SK-N-SH (cell line): Measurements from ENCODE around the gene FAM124A. TPM values are rescaled to one million over a fixed set of nuclear protein-coding genes. Genes with fewer than 3 reads are reported as not detected.

Experiments used
- CTCF ChIA-PET: fragments of 300-600, 350-600 bp; formaldehyde crosslinking; extraction: SDS; loops from one replicate; lab custom pipeline; 2021; lab: Yijun Ruan, JAX
- POLR2A ChIA-PET: fragments of 350-600 bp; sonication (Branson Sonifier 250); formaldehyde crosslinking; extraction: SDS; loops from one replicate; lab custom pipeline; 2020; ENCODE audit warnings: antibody characterized with exemption, inconsistent platforms; lab: Yijun Ruan, JAX
- DNase-seq: peaks from one replicate; pipeline ENCODE4 v3.0.0; 2012
- H2AFZ ChIP-seq: fragments of 200-600 bp; sonication (generic); 2 replicates; pipeline ENCODE4 v1.8.1; 2016; ENCODE audit warnings: antibody characterized with exemption, mild to moderate bottlenecking, low read depth
- H3F3A ChIP-seq: fragments of 200-600 bp; sonication (generic); replicated peaks from 2 replicates; pipeline ENCODE3; 2016; ENCODE audit warnings: antibody characterized with exemption, mild to moderate bottlenecking; ENCODE audit not compliant: insufficient read depth
- H3K27ac ChIP-seq, 2 experiments: fragments of 200-500 bp in 1 of 2; fragments of 200-600 bp in 1 of 2; sonication (Bioruptor generic) in 1 of 2; sonication (generic), shearing (Covaris generic) in 1 of 2; 2 replicates each; pipeline versions ENCODE4 v1.5.1 to v1.6.1; 2014 to 2016; ENCODE audit warnings: low read depth in 2 of 2, inconsistent platforms in 1 of 2, low read length in 1 of 2, mild to moderate bottlenecking in 1 of 2, mixed read lengths in 1 of 2
- H3K27me3 ChIP-seq: fragments of 200-600 bp; sonication (generic), shearing (Covaris generic); 2 replicates; pipeline ENCODE4 v1.6.1; 2016; ENCODE audit warnings: mixed run types; ENCODE audit not compliant: insufficient read depth
- H3K36me3 ChIP-seq, 2 experiments: fragments of 200-500 bp in 1 of 2; fragments of 200-600 bp in 1 of 2; sonication (Bioruptor generic) in 1 of 2; sonication (generic) in 1 of 2; replicated peaks in 1 of 2; 2 replicates each; pipeline versions ENCODE3 to v1.5.1; 2014 to 2016; ENCODE audit warnings: low read length in 1 of 2, mild to moderate bottlenecking in 1 of 2; ENCODE audit not compliant: insufficient read depth in 2 of 2, control insufficient read depth in 1 of 2
- H3K4me1 ChIP-seq, 2 experiments: fragments of 200-500 bp in 1 of 2; fragments of 200-600 bp in 1 of 2; sonication (Bioruptor generic) in 1 of 2; sonication (generic), shearing (Covaris generic) in 1 of 2; 2 replicates each; pipeline versions ENCODE4 v1.5.1 to v1.6.1; 2014 to 2016; ENCODE audit warnings: low read depth in 1 of 2, low read length in 1 of 2, mixed run types in 1 of 2; ENCODE audit not compliant: insufficient read depth in 2 of 2, control insufficient read depth in 1 of 2
- H3K4me2 ChIP-seq: fragments of 200-600 bp; sonication (generic), shearing (Covaris generic); 2 replicates; pipeline ENCODE4 v1.6.1; 2017; ENCODE audit warnings: mixed run types
- H3K4me3 ChIP-seq, 2 experiments: fragments of 200-500 bp in 1 of 2; fragments of 200-600 bp in 1 of 2; sonication (Bioruptor generic) in 1 of 2; sonication (generic), shearing (Covaris generic) in 1 of 2; 2 replicates each; pipeline versions ENCODE4 v1.5.1 to v1.8.1; 2014 to 2016; ENCODE audit warnings: low read depth in 2 of 2, inconsistent platforms in 1 of 2, low read length in 1 of 2, mild to moderate bottlenecking in 1 of 2, mixed read lengths in 1 of 2, moderate library complexity in 1 of 2
- H3K79me2 ChIP-seq: fragments of 200-600 bp; sonication (generic); 2 replicates; pipeline ENCODE4 v1.8.1; 2017; ENCODE audit warnings: mild to moderate bottlenecking; ENCODE audit not compliant: insufficient read depth
- H3K9ac ChIP-seq: fragments of 200-600 bp; sonication (generic); 2 replicates; pipeline ENCODE4 v1.6.1; 2017; ENCODE audit warnings: mixed run types
- H3K9me2 ChIP-seq: fragments of 200-600 bp; sonication (generic); 2 replicates; pipeline ENCODE4 v1.6.1; 2017; ENCODE audit warnings: mixed run types
- H3K9me3 ChIP-seq: fragments of 200-600 bp; sonication (generic); 2 replicates; pipeline ENCODE4 v1.6.1; 2017; ENCODE audit warnings: mixed run types, mild to moderate bottlenecking, moderate library complexity
- H4K20me1 ChIP-seq: fragments of 200-600 bp; sonication (generic); 2 replicates; pipeline ENCODE4 v1.6.1; 2017; ENCODE audit warnings: mild to moderate bottlenecking, mixed run types; ENCODE audit not compliant: insufficient read depth
- CTCF ChIP-seq: fragments of 200-600 bp; sonication (generic); IDR thresholded peaks from 2 replicates; pipeline ENCODE4 v1.6.1; 2017; ENCODE audit warnings: antibody characterized with exemption, mild to moderate bottlenecking, moderate library complexity
- ELF1 ChIP-seq: IDR thresholded peaks from 2 replicates; pipeline ENCODE4 v1.4.0; 2012
- FOSL2 ChIP-seq: IDR thresholded peaks from 2 replicates; pipeline ENCODE4 v1.4.0; 2012; ENCODE audit warnings: low read depth, mild to moderate bottlenecking, moderate library complexity, borderline replicate concordance
- FOXM1 ChIP-seq: IDR thresholded peaks from 2 replicates; pipeline ENCODE4 v1.4.0; 2012; ENCODE audit warnings: low read depth, mild to moderate bottlenecking
- GATA2 ChIP-seq: sonication (generic); formaldehyde crosslinking; IDR thresholded peaks from 2 replicates; pipeline ENCODE4 v1.5.0; 2020; ENCODE audit warnings: mild to moderate bottlenecking, missing genetic modification reagents
- IRF3 ChIP-seq: fragments of 150-350 bp; IDR thresholded peaks from 2 replicates; pipeline ENCODE4 v1.6.1; 2016; ENCODE audit warnings: mild to moderate bottlenecking, low read depth, low read length
- JUND ChIP-seq: IDR thresholded peaks from 2 replicates; pipeline ENCODE4 v1.4.0; 2012
- NFIC ChIP-seq: IDR thresholded peaks from 2 replicates; pipeline ENCODE4 v1.4.0; 2012; ENCODE audit warnings: borderline replicate concordance
- PBX3 ChIP-seq: IDR thresholded peaks from 2 replicates; pipeline ENCODE4; 2012
- POLR2AphosphoS5 ChIP-seq: IDR thresholded peaks from 2 replicates; pipeline ENCODE4 v1.6.1; 2012; ENCODE audit warnings: low read depth, low read length
- RCOR1 ChIP-seq: fragments of 150-350 bp; IDR thresholded peaks from 2 replicates; pipeline ENCODE4 v1.6.1; 2017; ENCODE audit warnings: antibody characterized with exemption, low read length
- SIN3A ChIP-seq: IDR thresholded peaks from 2 replicates; pipeline ENCODE4 v1.6.1; 2012; ENCODE audit warnings: low read depth, mild to moderate bottlenecking, low read length, moderate library complexity, borderline replicate concordance
- TCF12 ChIP-seq: IDR thresholded peaks from 2 replicates; pipeline ENCODE4 v1.4.0; 2012
- USF2 ChIP-seq: fragments of 150-350 bp; IDR thresholded peaks from 2 replicates; pipeline ENCODE4 v1.6.1; 2017; ENCODE audit warnings: antibody characterized with exemption, low read length, low read depth, borderline replicate concordance
- WGBS: methylation state at CpG from one replicate; pipeline ENCODE4 v1.1.6; 2017; ENCODE audit warnings: low lambda C conversion rate; 5-methylcytosine and 5-hydroxymethylcytosine counted together
- polyA plus RNA-seq, 3 experiments: library from polyadenylated mRNA; depleted of rRNA; stranded (reverse); fragments of >200 nt; gene quantifications; 2 replicates each; pipeline ENCODE4 v1.2.3, GENCODE V29; 2012

Gene FAM124A
- polyA plus RNA-seq, 1 of the 3 experiments (the other 2 are of a cell fraction): 1.5 TPM

- TF ChIP-seq FOSL2: no peak
- no peak for TF ChIP-seq IRF3
- no peak for TF ChIP-seq POLR2AphosphoS5
- TF ChIP-seq NFIC: no peak
- TF ChIP-seq FOXM1: no peak
- no peak for TF ChIP-seq ELF1
- no peak for TF ChIP-seq RCOR1
- TF ChIP-seq TCF12: no peak
- no peak for TF ChIP-seq JUND
- no peak for TF ChIP-seq SIN3A
- TF ChIP-seq USF2: no peak
- TF ChIP-seq, all 33 proteins: peak for 5
Measured at GRCh38 chr13:51222037-51222685, at the start of gene FAM124A (continued).

GRCh38 chr13:51175021-51175420 is 47.2 kb upstream of the FAM124A start:
- Histone ChIP-seq H3K9me3 (no peaks in the 10 kb centered on the region), H3K9me2 (no peaks in the 10 kb centered on the region), H3K4me1 (no peaks in the 10 kb centered on the region)
- POLR2A ChIA-PET: no interaction called here
- TF ChIP-seq GATA2 (no peak), FOXM1 (no peak), TCF12 (no peak)
- TF ChIP-seq, all 33 proteins: peak for 0
- no peak overlapping the region for H3K4me2 ChIP-seq
- H3K4me3 ChIP-seq: no peak overlapping the region
- 50% methylated on average over 4 of the region's 8 CpGs for WGBS
- DNase-seq: no peak
- H3K9ac ChIP-seq: no peak overlapping the region
- no peaks in the 10 kb centered on the region for H4K20me1 ChIP-seq
- no peak overlapping the region for H3K27ac ChIP-seq
- H3K36me3 ChIP-seq: no peaks in the 10 kb centered on the region
- no peak overlapping the region for H2AFZ ChIP-seq
- CTCF ChIA-PET: interaction anchor here (1.2 kb wide), 1 partner anchor 111 kb away, joined by 4 read pairs; no protein-coding TSS in a partner anchor
- H3K79me2 ChIP-seq: no peaks in the 10 kb centered on the region
- H3F3A ChIP-seq: no peaks in the 10 kb centered on the region
- H3K27me3 ChIP-seq: no peaks in the 10 kb centered on the region

- H3K9me3 ChIP-seq: no peaks in the 10 kb centered on the region
- H4K20me1 ChIP-seq: no peaks in the 10 kb centered on the region
- no peaks in the 10 kb centered on the region for H3K36me3 ChIP-seq
- H3K4me3 ChIP-seq: no peak overlapping the region
- WGBS: 17% methylated on average over 1 of the region's 1 CpG
- TF ChIP-seq PBX3 (no peak), CTCF (no peak)
- no peaks in the 10 kb centered on the region for H3K79me2 ChIP-seq
- no peak overlapping the region for H3K9ac ChIP-seq
- no peak overlapping the region for H3K27ac ChIP-seq
- POLR2A ChIA-PET: no interaction called here
- no peak overlapping the region for H2AFZ ChIP-seq
- no peak for DNase-seq
- no peaks in the 10 kb centered on the region for H3F3A ChIP-seq
- H3K9me2 ChIP-seq: no peaks in the 10 kb centered on the region
- H3K27me3 ChIP-seq: no peaks in the 10 kb centered on the region
- CTCF ChIA-PET: interaction anchor here (1.2 kb wide), 1 partner anchor 110 kb away, joined by 4 read pairs; no protein-coding TSS in a partner anchor
- H3K4me1 ChIP-seq: no peaks in the 10 kb centered on the region
- H3K4me2 ChIP-seq: no peak overlapping the region
Measured at GRCh38 chr13:51175639-51176038, 46.6 kb upstream of the FAM124A start.
